Neural progenitor cell (in vitro differentiated cells): ENCODE results near the gene OR52E6. TPM values are rescaled to one million over a fixed set of nuclear protein-coding genes. Genes with fewer than 3 reads are reported as not detected.

Experiments used
- DNase-seq: peaks from one replicate; pipeline ENCODE4 v3.0.0-alpha.2; 2016; ENCODE audit warnings: low spot score
- H2AFZ ChIP-seq: fragments of 200-600 bp; sonication (generic); replicated peaks from 2 replicates; pipeline ENCODE4 v1.6.1; 2016; ENCODE audit warnings: antibody characterized with exemption
- H3F3A ChIP-seq: fragments of 200-600 bp; sonication (generic); 2 replicates; pipeline ENCODE4 v1.6.1; 2016; ENCODE audit warnings: antibody characterized with exemption, low read depth
- H3K27ac ChIP-seq: fragments of 200-600 bp; sonication (generic); 2 replicates; pipeline ENCODE4 v1.5.1; 2016; ENCODE audit warnings: mild to moderate bottlenecking
- H3K27me3 ChIP-seq: fragments of 200-600 bp; sonication (generic); 2 replicates; pipeline ENCODE4 v1.6.1; 2016; ENCODE audit warnings: mild to moderate bottlenecking, moderate library complexity
- H3K36me3 ChIP-seq: fragments of 200-600 bp; sonication (generic); 2 replicates; pipeline ENCODE4 v1.5.1; 2016
- H3K4me1 ChIP-seq: fragments of 200-600 bp; sonication (generic); 2 replicates; pipeline ENCODE4 v1.6.1; 2016; ENCODE audit warnings: mixed run types
- H3K4me2 ChIP-seq: fragments of 200-600 bp; sonication (generic); 2 replicates; pipeline ENCODE4 v1.6.1; 2016
- H3K4me3 ChIP-seq: fragments of 200-600 bp; sonication (generic); 2 replicates; pipeline ENCODE4 v1.5.1; 2016
- H3K79me2 ChIP-seq: fragments of 200-600 bp; sonication (generic); 2 replicates; pipeline ENCODE4 v1.6.1; 2016; ENCODE audit warnings: low read depth
- H3K9ac ChIP-seq: fragments of 200-600 bp; sonication (generic); 2 replicates; pipeline ENCODE4 v1.6.1; 2016
- H3K9me3 ChIP-seq: fragments of 200-600 bp; sonication (generic); 2 replicates; pipeline ENCODE4 v1.5.1; 2016; ENCODE audit warnings: low read depth
- H4K20me1 ChIP-seq: fragments of 200-600 bp; sonication (generic); 2 replicates; pipeline ENCODE4 v1.6.1; 2016; ENCODE audit warnings: low read depth
- H3K27ac Mint-ChIP-seq: 3 replicates; pipeline ENCODE4 v1.8.0; 2021; ENCODE audit warnings: mixed read lengths
- H3K27me3 Mint-ChIP-seq: 2 replicates; pipeline ENCODE4 v1.8.0; 2022; ENCODE audit warnings: low read depth, mild to moderate bottlenecking, inconsistent platforms, moderate library complexity, mixed read lengths; ENCODE audit not compliant: insufficient read depth
- H3K36me3 Mint-ChIP-seq: 3 replicates; pipeline ENCODE4 v1.8.0; 2021; ENCODE audit warnings: mixed read lengths
- H3K4me1 Mint-ChIP-seq: 3 replicates; pipeline ENCODE4 v1.8.0; 2021; ENCODE audit warnings: mixed read lengths
- H3K4me3 Mint-ChIP-seq: 3 replicates; pipeline ENCODE4 v1.8.0; 2021; ENCODE audit warnings: mild to moderate bottlenecking, moderate library complexity, mixed read lengths
- H3K9me3 Mint-ChIP-seq: 3 replicates; pipeline ENCODE4 v1.8.0; 2020; ENCODE audit warnings: mixed read lengths
- CTCF ChIP-seq: fragments of 200-600 bp; sonication (generic); IDR thresholded peaks from 2 replicates; pipeline ENCODE4 v1.5.1; 2017; ENCODE audit warnings: antibody characterized with exemption, mild to moderate bottlenecking
- EZH2 ChIP-seq: fragments of 200-600 bp; sonication (generic); IDR thresholded peaks from 2 replicates; pipeline ENCODE4 v1.6.1; 2017; ENCODE audit warnings: antibody characterized with exemption, mild to moderate bottlenecking, moderate library complexity
- EZH2phosphoT487 ChIP-seq: fragments of 200-600 bp; sonication (generic); IDR thresholded peaks from 2 replicates; pipeline ENCODE4 v1.6.1; 2017; ENCODE audit warnings: antibody characterized with exemption
- total RNA-seq: library from RNA; depleted of rRNA; stranded (reverse); fragments of >200 nt; gene quantifications from 2 replicates; pipeline ENCODE4 v1.2.3, GENCODE V29; 2015; ENCODE audit warnings: low replicate concordance

The OR52E6 gene
- total RNA-seq, 1 donor from 2014 or later = not detected

DNA sequence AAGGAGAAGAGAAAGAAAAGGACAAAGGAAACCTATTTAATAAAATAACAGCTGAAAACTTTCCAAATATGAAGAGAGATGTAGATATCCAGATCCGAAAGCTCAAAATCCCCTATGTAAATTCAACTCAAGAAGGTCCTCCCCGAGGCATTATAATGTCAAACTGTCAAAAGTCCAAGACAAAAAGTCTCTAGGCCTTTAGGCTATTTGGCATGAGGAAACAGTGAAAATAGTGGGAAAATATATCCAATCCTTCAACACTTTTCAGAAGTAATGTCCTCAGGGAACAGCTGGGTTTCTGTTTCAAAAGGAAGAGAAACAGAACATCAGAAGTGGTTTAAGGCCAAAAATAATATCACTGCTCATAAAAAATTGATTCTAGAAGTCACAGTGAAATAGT is 36.9 kb upstream of the OR52E6 start:
- Mint-ChIP-seq H3K4me1 (no peaks in the 10 kb centered on the region), H3K27me3 (no peaks in the 10 kb centered on the region), H3K9me3 (no peaks in the 10 kb centered on the region), H3K4me3 (no peak overlapping the region), H3K36me3 (no peaks in the 10 kb centered on the region), H3K27ac (no peak overlapping the region)
- no peak overlapping the region for H3K4me2 ChIP-seq
- no peak overlapping the region for H3K9ac ChIP-seq
- no peaks in the 10 kb centered on the region for H3K36me3 ChIP-seq
- no peaks in the 10 kb centered on the region for H3K27me3 ChIP-seq
- H3K9me3 ChIP-seq = no peaks in the 10 kb centered on the region
- H3K4me1 ChIP-seq = peaks cover 3% of the 10 kb centered on the region
- H3K4me3 ChIP-seq = no peak overlapping the region
- no peak overlapping the region for H2AFZ ChIP-seq
- TF ChIP-seq CTCF (no peak), EZH2phosphoT487 (no peak), EZH2 (no peak)
- H3F3A ChIP-seq = no peaks in the 10 kb centered on the region
- DNase-seq = no peak
- H3K27ac ChIP-seq = no peak overlapping the region
- no peaks in the 10 kb centered on the region for H3K79me2 ChIP-seq
- H4K20me1 ChIP-seq = no peaks in the 10 kb centered on the region

GRCh38 chr11:5865826-5866225 is 24.1 kb upstream of the OR52E6 start:
- no peaks in the 10 kb centered on the region for H3K36me3 ChIP-seq
- no peak overlapping the region for H3K9ac ChIP-seq
- Mint-ChIP-seq H3K4me3 (no peak overlapping the region), H3K27ac (no peak overlapping the region), H3K36me3 (no peaks in the 10 kb centered on the region), H3K4me1 (no peaks in the 10 kb centered on the region), H3K27me3 (no peaks in the 10 kb centered on the region), H3K9me3 (no peaks in the 10 kb centered on the region)
- no peak overlapping the region for H3K4me2 ChIP-seq
- no peaks in the 10 kb centered on the region for H3K9me3 ChIP-seq
- TF ChIP-seq EZH2phosphoT487 = no peak
- DNase-seq = no peak
- H2AFZ ChIP-seq = no peak overlapping the region
- no peak overlapping the region for H3K4me3 ChIP-seq
- no peaks in the 10 kb centered on the region for H3K27me3 ChIP-seq
- no peaks in the 10 kb centered on the region for H3F3A ChIP-seq
- H3K79me2 ChIP-seq = no peaks in the 10 kb centered on the region
- no peaks in the 10 kb centered on the region for H4K20me1 ChIP-seq
- no peak overlapping the region for H3K27ac ChIP-seq
- no peaks in the 10 kb centered on the region for H3K4me1 ChIP-seq

GRCh38 chr11:5857590-5857989 is 15.9 kb upstream of the OR52E6 start, which contains the start of gene OR52E8:
Gene OR52E8, minus strand, starts transcription at chr11:5857690. Its CDS starts 0 bp downstream, at chr11:5857690.
- Mint-ChIP-seq H3K4me3 (no peak within 1 kb of the TSS), H3K4me1 (no peaks in the 10 kb centered on the region), H3K9me3 (peaks cover 2% of the 10 kb centered on the region), H3K36me3 (no peaks in the 10 kb centered on the region), H3K27me3 (no peaks in the 10 kb centered on the region), H3K27ac (no peak within 1 kb of the TSS)
- Histone ChIP-seq H3F3A (no peaks in the 10 kb centered on the region), H3K27me3 (no peaks in the 10 kb centered on the region), H3K79me2 (no peaks in the 10 kb centered on the region), H3K36me3 (no peaks in the 10 kb centered on the region), H3K4me3 (no peak within 1 kb of the TSS), H2AFZ (no peak within 1 kb of the TSS), H4K20me1 (no peaks in the 10 kb centered on the region), H3K9ac (no peak within 1 kb of the TSS), H3K9me3 (no peaks in the 10 kb centered on the region), H3K4me2 (no peak within 1 kb of the TSS), H3K4me1 (no peaks in the 10 kb centered on the region), H3K27ac (no peak within 1 kb of the TSS)
- no peak for DNase-seq
- no peak for TF ChIP-seq EZH2phosphoT487
- TF ChIP-seq EZH2 = no peak
- TF ChIP-seq CTCF = no peak

DNA sequence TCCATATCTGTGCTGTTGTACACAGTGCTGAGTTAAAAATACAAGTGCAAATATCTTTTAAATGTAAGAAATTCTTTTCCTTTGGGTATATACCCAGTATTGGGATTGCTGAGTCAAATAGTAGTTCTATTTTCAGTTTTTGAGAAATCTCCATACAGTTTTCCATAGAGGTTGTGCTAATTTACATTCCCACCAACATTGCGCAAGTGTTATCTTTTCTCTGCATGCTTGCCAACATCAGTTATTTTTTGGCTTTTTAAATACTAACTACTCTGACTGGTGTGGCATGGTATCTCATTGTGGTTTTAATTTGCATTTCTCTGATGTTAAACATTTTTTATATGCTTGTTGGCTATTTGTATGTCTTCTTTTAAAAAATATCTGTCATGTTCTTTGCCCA is 9.3 kb upstream of the OR52E6 start:
- H3K79me2 ChIP-seq = no peaks in the 10 kb centered on the region
- H3K27ac ChIP-seq = no peak overlapping the region
- Mint-ChIP-seq H3K4me3 (no peak overlapping the region), H3K27ac (no peak overlapping the region), H3K27me3 (peaks cover 2% of the 10 kb centered on the region), H3K36me3 (no peaks in the 10 kb centered on the region), H3K9me3 (peaks cover 2% of the 10 kb centered on the region), H3K4me1 (no peaks in the 10 kb centered on the region)
- no peaks in the 10 kb centered on the region for H3K27me3 ChIP-seq
- no peaks in the 10 kb centered on the region for H4K20me1 ChIP-seq
- no peaks in the 10 kb centered on the region for H3K4me1 ChIP-seq
- no peak overlapping the region for H3K4me3 ChIP-seq
- no peak overlapping the region for H3K9ac ChIP-seq
- no peaks in the 10 kb centered on the region for H3K36me3 ChIP-seq
- no peaks in the 10 kb centered on the region for H3F3A ChIP-seq
- H3K4me2 ChIP-seq = no peak overlapping the region
- H3K9me3 ChIP-seq = no peaks in the 10 kb centered on the region
- no peak for TF ChIP-seq EZH2
- TF ChIP-seq EZH2phosphoT487 = no peak
- TF ChIP-seq CTCF = no peak
- DNase-seq = no peak
- H2AFZ ChIP-seq = no peak overlapping the region
